AG20443 (cell line): ENCODE results near the gene BST1.

Source experiments
- DNase-seq: peaks from one replicate; pipeline ENCODE4 v3.0.0; 2012; ENCODE audit warnings: low spot score, mixed read lengths

The BST1 gene

GRCh38 chr4:15676899-15677298 lies 26.0 kb upstream of the BST1 start:
- no peak for DNase-seq

GRCh38 chr4:15677507-15677988 lies 25.3 kb upstream of the BST1 start:
- no peak for DNase-seq

GRCh38 chr4:15681067-15681371 lies 21.8 kb upstream of the BST1 start:
- no peak for DNase-seq

GRCh38 chr4:15681372-15682241 lies 21.3 kb upstream of the BST1 start, which contains the start of gene FAM200B:
TSS of gene FAM200B (plus strand) at chr4:15681827. CDS start at chr4:15686978, 5,151 bp downstream.
- DNase-seq: peak; percentile 100

- DNase-seq: no peak
Observed at GRCh38 chr4:15682242-15683142, 20.4 kb upstream of the BST1 start.

- no peak for DNase-seq
Observed at GRCh38 chr4:15683143-15683495, 19.7 kb upstream of the BST1 start.

GRCh38 chr4:15684498-15684897 lies 18.4 kb upstream of the BST1 start:
- no peak for DNase-seq

- no peak for DNase-seq
Observed at GRCh38 chr4:15688051-15688450, 14.8 kb upstream of the BST1 start.

GRCh38 chr4:15689540-15689939 lies 13.3 kb upstream of the BST1 start:
- DNase-seq: no peak

GRCh38 chr4:15690020-15690809 lies 12.7 kb upstream of the BST1 start:
- peak; percentile 67 for DNase-seq

GRCh38 chr4:15691346-15692135 lies 11.3 kb upstream of the BST1 start:
- DNase-seq: peak; percentile 20

GRCh38 chr4:15692602-15693001 lies 10.3 kb upstream of the BST1 start:
- no peak for DNase-seq

GRCh38 chr4:15694431-15694830 lies 8.4 kb upstream of the BST1 start:
- no peak for DNase-seq

GRCh38 chr4:15695240-15695699 lies 7.6 kb upstream of the BST1 start:
- DNase-seq: peak; percentile 78

- DNase-seq: no peak
Observed at GRCh38 chr4:15695729-15696128, 7.1 kb upstream of the BST1 start.

GRCh38 chr4:15696866-15697265 lies 6.0 kb upstream of the BST1 start:
- no peak for DNase-seq

GRCh38 chr4:15703439-15703838 lies 574 bp downstream of the BST1 start:
- no peak for DNase-seq

GRCh38 chr4:15704129-15704528 lies 1.3 kb downstream of the BST1 start:
- DNase-seq: no peak

GRCh38 chr4:15706646-15707362 lies 3.9 kb downstream of the BST1 start:
- DNase-seq: peak; percentile 14

- no peak for DNase-seq
Observed at GRCh38 chr4:15707363-15707715, 4.5 kb downstream of the BST1 start.

- no peak for DNase-seq
Observed at GRCh38 chr4:15711762-15712161, 8.9 kb downstream of the BST1 start.
